22Rv1 (cell line): ENCODE data around the gene DUSP16.

ENCODE experiments used
- H3K27ac ChIP-seq: fragments of 450-650 bp; 2 replicates; pipeline ENCODE4 v1.5.1; 2017
- ZFX ChIP-seq: fragments of 450-650 bp; IDR thresholded peaks from 2 replicates; pipeline ENCODE4 v1.6.1; 2017; ENCODE audit warnings: antibody characterized with exemption, borderline replicate concordance
- TF ChIP-seq, protein P1 (sequence below): fragments of 450-650 bp; IDR thresholded peaks from 2 replicates; pipeline ENCODE4 v1.5.1; 2017; ENCODE audit warnings: mild to moderate bottlenecking

Gene DUSP16

GRCh38 chr12:12508612-12509011, 54.1 kb downstream of the DUSP16 start:
- no peak overlapping the region for H3K27ac ChIP-seq

GRCh38 chr12:12507121-12507520, 55.5 kb downstream of the DUSP16 start:
- peak overlapping the region; percentile 57 for H3K27ac ChIP-seq
- TF ChIP-seq, protein P1, sequence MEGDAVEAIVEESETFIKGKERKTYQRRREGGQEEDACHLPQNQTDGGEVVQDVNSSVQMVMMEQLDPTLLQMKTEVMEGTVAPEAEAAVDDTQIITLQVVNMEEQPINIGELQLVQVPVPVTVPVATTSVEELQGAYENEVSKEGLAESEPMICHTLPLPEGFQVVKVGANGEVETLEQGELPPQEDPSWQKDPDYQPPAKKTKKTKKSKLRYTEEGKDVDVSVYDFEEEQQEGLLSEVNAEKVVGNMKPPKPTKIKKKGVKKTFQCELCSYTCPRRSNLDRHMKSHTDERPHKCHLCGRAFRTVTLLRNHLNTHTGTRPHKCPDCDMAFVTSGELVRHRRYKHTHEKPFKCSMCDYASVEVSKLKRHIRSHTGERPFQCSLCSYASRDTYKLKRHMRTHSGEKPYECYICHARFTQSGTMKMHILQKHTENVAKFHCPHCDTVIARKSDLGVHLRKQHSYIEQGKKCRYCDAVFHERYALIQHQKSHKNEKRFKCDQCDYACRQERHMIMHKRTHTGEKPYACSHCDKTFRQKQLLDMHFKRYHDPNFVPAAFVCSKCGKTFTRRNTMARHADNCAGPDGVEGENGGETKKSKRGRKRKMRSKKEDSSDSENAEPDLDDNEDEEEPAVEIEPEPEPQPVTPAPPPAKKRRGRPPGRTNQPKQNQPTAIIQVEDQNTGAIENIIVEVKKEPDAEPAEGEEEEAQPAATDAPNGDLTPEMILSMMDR, result no peak
- no peak for TF ChIP-seq ZFX

More at GRCh38 chr12:12508612-12509011, 54.1 kb downstream of the DUSP16 start:
- TF ChIP-seq ZFX, result no peak
- TF ChIP-seq, protein P1, result no peak

DNA sequence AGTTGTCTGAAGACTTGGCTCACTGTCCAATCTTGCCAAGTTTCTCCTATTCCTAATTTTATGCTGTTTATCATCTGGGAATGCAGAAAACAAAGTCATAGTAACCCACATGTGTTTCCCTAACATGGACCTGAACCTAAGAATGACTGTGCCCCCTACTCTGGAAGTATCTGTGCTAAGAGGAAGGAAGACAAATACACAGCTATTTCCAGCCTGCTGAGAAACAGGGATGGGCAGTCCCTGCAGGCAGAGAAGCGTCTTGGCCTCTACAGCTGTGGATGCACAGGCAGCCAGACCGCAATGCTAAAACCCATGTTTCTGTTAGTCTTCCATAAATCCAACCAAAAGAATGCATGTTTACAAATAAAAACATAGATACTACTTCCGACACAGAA, 56.2 kb downstream of the DUSP16 start:
- H3K27ac ChIP-seq, result peak overlapping the region; percentile 57
- TF ChIP-seq, protein P1, result no peak
- TF ChIP-seq ZFX, result no peak

GRCh38 chr12:12505544-12506495, 56.8 kb downstream of the DUSP16 start:
- peak overlapping the region; percentile 57 for H3K27ac ChIP-seq
- TF ChIP-seq, protein P1, result no peak
- no peak for TF ChIP-seq ZFX

- no peak for TF ChIP-seq ZFX
- TF ChIP-seq, protein P1, result peak; percentile 5; the same call in 1 of the 2 replicates
- no peak overlapping the region for H3K27ac ChIP-seq
Measured at GRCh38 chr12:12503384-12504078, 59.1 kb downstream of the DUSP16 start.

- no peak overlapping the region for H3K27ac ChIP-seq
- no peak for TF ChIP-seq ZFX
- TF ChIP-seq, protein P1, result no peak
Measured at GRCh38 chr12:12502815-12503151, 59.9 kb downstream of the DUSP16 start.

GRCh38 chr12:12502130-12502814, 60.4 kb downstream of the DUSP16 start:
- H3K27ac ChIP-seq, result 0 out of 2 replicates have a peak overlapping the region, but pooled peaks have one; percentile 4
